Glutamatergic neuron (in vitro differentiated cells): ENCODE results near the gene DGKB. TPM values are rescaled to one million over a fixed set of nuclear protein-coding genes. Genes with fewer than 3 reads are reported as not detected.

ENCODE experiments used
- DNase-seq: peaks from one replicate; pipeline ENCODE4 v3.0.0; 2022
- H3K27ac Mint-ChIP-seq: one replicate; pipeline ENCODE4 v1.8.0; 2020; ENCODE audit warnings: mild to moderate bottlenecking, mixed read lengths, inconsistent platforms; ENCODE audit not compliant: unreplicated experiment
- H3K27me3 Mint-ChIP-seq: one replicate; pipeline ENCODE4 v1.8.0; 2020; ENCODE audit warnings: mild to moderate bottlenecking, moderate library complexity, mixed read lengths, inconsistent platforms; ENCODE audit not compliant: unreplicated experiment
- H3K36me3 Mint-ChIP-seq: one replicate; pipeline ENCODE4 v1.8.0; 2020; ENCODE audit warnings: mild to moderate bottlenecking, mixed read lengths, inconsistent platforms; ENCODE audit not compliant: unreplicated experiment
- H3K4me1 Mint-ChIP-seq: one replicate; pipeline ENCODE4 v1.8.0; 2020; ENCODE audit warnings: mild to moderate bottlenecking, low read depth, mixed read lengths, inconsistent platforms; ENCODE audit not compliant: unreplicated experiment
- H3K4me3 Mint-ChIP-seq: one replicate; pipeline ENCODE4 v1.8.0; 2020; ENCODE audit warnings: mild to moderate bottlenecking, mixed read lengths, inconsistent platforms; ENCODE audit not compliant: unreplicated experiment
- H3K9me3 Mint-ChIP-seq: one replicate; pipeline ENCODE4 v1.8.0; 2020; ENCODE audit warnings: mild to moderate bottlenecking, moderate library complexity, mixed read lengths, inconsistent platforms; ENCODE audit not compliant: unreplicated experiment
- CTCF ChIP-seq: fragments of 200-600 bp; sonication (generic); IDR thresholded peaks from one replicate; pipeline ENCODE4 v1.5.0; 2021; ENCODE audit not compliant: partially characterized antibody, unreplicated experiment
- total RNA-seq: library from RNA; stranded (reverse); fragmentation: NEBNext Ultra II Directional; extraction: Animal tissue kit (Norgen Biotek cat#: 25700); gene quantifications from one replicate; pipeline ENCODE4 v1.2.1, GENCODE V29; 2021; ENCODE audit not compliant: unreplicated experiment

Gene DGKB
- total RNA-seq, 1 donor from 2014 or later, result 57.8 TPM

GRCh38 chr7:14690075-14690474 is 212.5 kb downstream of the DGKB start:
- Mint-ChIP-seq H3K27me3 (no peaks in the 10 kb centered on the region), H3K36me3 (no peaks in the 10 kb centered on the region), H3K27ac (no peak overlapping the region), H3K4me3 (no peak overlapping the region), H3K9me3 (peaks cover 2% of the 10 kb centered on the region), H3K4me1 (peaks cover 7% of the 10 kb centered on the region)
- no peak for TF ChIP-seq CTCF
- DNase-seq, result no peak

GRCh38 chr7:14688208-14688607 is 214.3 kb downstream of the DGKB start:
- TF ChIP-seq CTCF, result no peak
- peaks cover 7% of the 10 kb centered on the region for H3K4me1 Mint-ChIP-seq
- H3K27ac Mint-ChIP-seq, result no peak overlapping the region
- H3K9me3 Mint-ChIP-seq, result peaks cover 2% of the 10 kb centered on the region
- no peak overlapping the region for H3K4me3 Mint-ChIP-seq
- no peaks in the 10 kb centered on the region for H3K36me3 Mint-ChIP-seq
- no peaks in the 10 kb centered on the region for H3K27me3 Mint-ChIP-seq
- DNase-seq, result no peak

GRCh38 chr7:14687777-14688176 is 214.8 kb downstream of the DGKB start:
- no peak for TF ChIP-seq CTCF
- DNase-seq, result no peak
- Mint-ChIP-seq H3K27me3 (no peaks in the 10 kb centered on the region), H3K36me3 (no peaks in the 10 kb centered on the region), H3K4me1 (peaks cover 7% of the 10 kb centered on the region), H3K9me3 (peaks cover 2% of the 10 kb centered on the region), H3K27ac (no peak overlapping the region), H3K4me3 (no peak overlapping the region)

- no peak for TF ChIP-seq CTCF
- no peak overlapping the region for H3K4me3 Mint-ChIP-seq
- H3K27ac Mint-ChIP-seq, result no peak overlapping the region
- DNase-seq, result no peak
- no peaks in the 10 kb centered on the region for H3K27me3 Mint-ChIP-seq
- H3K36me3 Mint-ChIP-seq, result no peaks in the 10 kb centered on the region
- H3K9me3 Mint-ChIP-seq, result peaks cover 2% of the 10 kb centered on the region
- peaks cover 7% of the 10 kb centered on the region for H3K4me1 Mint-ChIP-seq
These were observed 215.3 kb downstream of the DGKB start for GRCh38 chr7:14687241-14687640.

GRCh38 chr7:14685167-14685566 is 217.4 kb downstream of the DGKB start:
- Mint-ChIP-seq H3K4me1 (no peaks in the 10 kb centered on the region), H3K9me3 (no peaks in the 10 kb centered on the region), H3K27ac (no peak overlapping the region), H3K36me3 (no peaks in the 10 kb centered on the region), H3K27me3 (no peaks in the 10 kb centered on the region), H3K4me3 (no peak overlapping the region)
- no peak for DNase-seq
- TF ChIP-seq CTCF, result no peak
